ENCODE measurements around the gene LHPP. TPM values are rescaled to one million over a fixed set of nuclear protein-coding genes. Genes with fewer than 3 reads are reported as not detected.

LHPP gene
- total and polyA plus RNA-seq, 2 experiments from 2014 or later = 19.0 to 22.9 TPM

- Histone ChIP-seq H3K79me2 (ENCODE audit: insufficient read depth) (no peaks in the 10 kb centered on the region), H3K4me1 (ENCODE audit: insufficient read depth) (no peaks in the 10 kb centered on the region), H2AFZ (no peak overlapping the region), H3K27me3 (replicated peaks; ENCODE audit: insufficient read depth) (no peaks in the 10 kb centered on the region), H3K4me3 (no peak overlapping the region), H4K20me1 (ENCODE audit: insufficient read depth) (no peaks in the 10 kb centered on the region), H3K9me3 (ENCODE audit: low read depth) (no peaks in the 10 kb centered on the region), H3K36me3 (ENCODE audit: low read depth) (no peaks in the 10 kb centered on the region), H3K9ac (no peak overlapping the region), H3F3A (ENCODE audit: insufficient read depth) (no peaks in the 10 kb centered on the region), H3K4me2 (ENCODE audit: unreplicated experiment) (no peak overlapping the region), H3K27ac (no peak overlapping the region), H3K9me2 (ENCODE audit: insufficient read depth) (no peaks in the 10 kb centered on the region)
- TF ChIP-seq EZH2phosphoT487 (IDR thresholded peaks at IDR 0.05; ENCODE audit: insufficient read depth, low read depth) = no peak
- no peak for TF ChIP-seq EZH2 (IDR thresholded peaks at IDR 0.05; ENCODE audit: insufficient read depth, poor library complexity, severe bottlenecking)
- in situ Hi-C loops (cut with MboI) = loop anchor here (10.0 kb wide), 1 partner anchor 210 kb away; the partner anchor contains the start of gene FAM53B
- no peak for DNase-seq
- WGBS, 2 experiments (ENCODE audit: low coverage in 1 of 2, low lambda C conversion rate in 2 of 2, missing lambda C conversion rate in 2 of 2) = 83 to 85% methylated on average over 17 of the region's 17 CpGs
Measured at GRCh38 chr10:124534826-124535601, 73.4 kb downstream of the LHPP start.

GRCh38 chr10:124535731-124536495 is 74.3 kb downstream of the LHPP start:
- Histone ChIP-seq H3K27ac (no peak overlapping the region), H4K20me1 (ENCODE audit: insufficient read depth) (no peaks in the 10 kb centered on the region), H3F3A (ENCODE audit: insufficient read depth) (no peaks in the 10 kb centered on the region), H3K9me3 (ENCODE audit: low read depth) (no peaks in the 10 kb centered on the region), H3K9me2 (ENCODE audit: insufficient read depth) (no peaks in the 10 kb centered on the region), H2AFZ (no peak overlapping the region), H3K4me1 (ENCODE audit: insufficient read depth) (no peaks in the 10 kb centered on the region), H3K4me3 (no peak overlapping the region), H3K79me2 (ENCODE audit: insufficient read depth) (no peaks in the 10 kb centered on the region), H3K27me3 (replicated peaks; ENCODE audit: insufficient read depth) (no peaks in the 10 kb centered on the region), H3K4me2 (ENCODE audit: unreplicated experiment) (no peak overlapping the region), H3K36me3 (ENCODE audit: low read depth) (no peaks in the 10 kb centered on the region), H3K9ac (no peak overlapping the region)
- no peak for TF ChIP-seq EZH2phosphoT487 (IDR thresholded peaks at IDR 0.05; ENCODE audit: insufficient read depth, low read depth)
- TF ChIP-seq EZH2 (IDR thresholded peaks at IDR 0.05; ENCODE audit: insufficient read depth, poor library complexity, severe bottlenecking) = no peak
- 65 to 71% methylated on average over 11 to 18 of the region's 18 CpGs for WGBS, 2 experiments (ENCODE audit: low coverage in 1 of 2, low lambda C conversion rate in 2 of 2, missing lambda C conversion rate in 2 of 2)
- no peak for DNase-seq
- in situ Hi-C loops (cut with MboI) = loop anchor here (10.0 kb wide), 1 partner anchor 209 kb away; the partner anchor contains the start of gene FAM53B

- Histone ChIP-seq H4K20me1 (ENCODE audit: insufficient read depth) (no peaks in the 10 kb centered on the region), H3K4me3 (no peak overlapping the region), H3K9ac (no peak overlapping the region), H3K9me2 (ENCODE audit: insufficient read depth) (no peaks in the 10 kb centered on the region), H3K4me1 (ENCODE audit: insufficient read depth) (no peaks in the 10 kb centered on the region), H3K79me2 (ENCODE audit: insufficient read depth) (no peaks in the 10 kb centered on the region), H3K27me3 (replicated peaks; ENCODE audit: insufficient read depth) (no peaks in the 10 kb centered on the region), H3K36me3 (ENCODE audit: low read depth) (no peaks in the 10 kb centered on the region), H3K9me3 (ENCODE audit: low read depth) (no peaks in the 10 kb centered on the region), H3K27ac (no peak overlapping the region), H3F3A (ENCODE audit: insufficient read depth) (no peaks in the 10 kb centered on the region), H3K4me2 (ENCODE audit: unreplicated experiment) (no peak overlapping the region), H2AFZ (no peak overlapping the region)
- WGBS, 2 experiments (ENCODE audit: low coverage in 1 of 2, low lambda C conversion rate in 2 of 2, missing lambda C conversion rate in 2 of 2) = 56 to 61% methylated on average over 5 of the region's 5 CpGs
- in situ Hi-C loops (cut with MboI) = loop anchor here (10.0 kb wide), 1 partner anchor 208 kb away; the partner anchor contains the start of gene FAM53B
- TF ChIP-seq EZH2 (IDR thresholded peaks at IDR 0.05; ENCODE audit: insufficient read depth, poor library complexity, severe bottlenecking) = no peak
- TF ChIP-seq EZH2phosphoT487 (IDR thresholded peaks at IDR 0.05; ENCODE audit: insufficient read depth, low read depth) = no peak
- no peak for DNase-seq
Measured at GRCh38 chr10:124536496-124537050, 75.0 kb downstream of the LHPP start.

GRCh38 chr10:124537166-124537725 is 75.6 kb downstream of the LHPP start:
- no peak overlapping the region for H3K27ac ChIP-seq
- no peaks in the 10 kb centered on the region for H3K36me3 ChIP-seq (ENCODE audit: low read depth)
- no peaks in the 10 kb centered on the region for H3F3A ChIP-seq (ENCODE audit: insufficient read depth)
- H3K9me2 ChIP-seq (ENCODE audit: insufficient read depth) = no peaks in the 10 kb centered on the region
- H4K20me1 ChIP-seq (ENCODE audit: insufficient read depth) = no peaks in the 10 kb centered on the region
- no peak overlapping the region for H3K4me2 ChIP-seq (ENCODE audit: unreplicated experiment)
- in situ Hi-C loops (cut with MboI) = loop anchor here (10.0 kb wide), 1 partner anchor 208 kb away; the partner anchor contains the start of gene FAM53B
- H3K9me3 ChIP-seq (ENCODE audit: low read depth) = no peaks in the 10 kb centered on the region
- H3K4me1 ChIP-seq (ENCODE audit: insufficient read depth) = no peaks in the 10 kb centered on the region
- WGBS, 2 experiments (ENCODE audit: low coverage in 1 of 2, low lambda C conversion rate in 2 of 2, missing lambda C conversion rate in 2 of 2) = 84 to 88% methylated on average over 17 to 18 of the region's 18 CpGs
- no peak for DNase-seq
- H2AFZ ChIP-seq = no peak overlapping the region
- no peak overlapping the region for H3K4me3 ChIP-seq
- no peaks in the 10 kb centered on the region for H3K27me3 ChIP-seq (replicated peaks; ENCODE audit: insufficient read depth)
- TF ChIP-seq EZH2 (IDR thresholded peaks at IDR 0.05; ENCODE audit: insufficient read depth, poor library complexity, severe bottlenecking) (no peak), EZH2phosphoT487 (IDR thresholded peaks at IDR 0.05; ENCODE audit: insufficient read depth, low read depth) (no peak)
- H3K79me2 ChIP-seq (ENCODE audit: insufficient read depth) = no peaks in the 10 kb centered on the region
- no peak overlapping the region for H3K9ac ChIP-seq

All from GM23248 (cell line).